Karpas-422 (cell line): ENCODE measurements around the gene MON1B. TPM values are rescaled to one million over a fixed set of nuclear protein-coding genes. Genes with fewer than 3 reads are reported as not detected.
"Not testable (repeated sequence)": the region's sequence is repeated elsewhere in the genome, so short reads cannot be mapped to it uniquely, and the experiment has no call there.

Source experiments
- DNase-seq: peaks from one replicate; pipeline ENCODE4 v3.0.0-alpha.2; 2015
- H2AFZ ChIP-seq: fragments of 200-600 bp; sonication (generic); 2 replicates; pipeline ENCODE4 v1.6.1; 2014; ENCODE audit warnings: antibody characterized with exemption, low read length, mixed read lengths
- H3K27ac ChIP-seq: fragments of 200-600 bp; sonication (generic); 2 replicates; pipeline ENCODE4 v1.5.1; 2014; ENCODE audit warnings: mild to moderate bottlenecking, low read length, moderate library complexity
- H3K27me3 ChIP-seq: fragments of 200-600 bp; sonication (generic); 2 replicates; pipeline ENCODE4 v1.6.1; 2014; ENCODE audit warnings: low read length, mixed read lengths
- H3K36me3 ChIP-seq: fragments of 200-600 bp; sonication (generic); 2 replicates; pipeline ENCODE4 v1.6.1; 2014; ENCODE audit warnings: low read length, mixed read lengths; ENCODE audit not compliant: insufficient read depth
- H3K4me1 ChIP-seq: fragments of 200-600 bp; sonication (generic); 2 replicates; pipeline ENCODE4 v1.6.1; 2014; ENCODE audit warnings: mild to moderate bottlenecking, low read length, mixed read lengths
- H3K4me2 ChIP-seq: fragments of 200-600 bp; sonication (generic); 2 replicates; pipeline ENCODE4 v1.6.1; 2014; ENCODE audit warnings: low read length, low read depth, mild to moderate bottlenecking; ENCODE audit not compliant: poor library complexity, severe bottlenecking
- H3K4me3 ChIP-seq: fragments of 200-600 bp; sonication (generic); 2 replicates; pipeline ENCODE4 v1.5.1; 2014; ENCODE audit warnings: mild to moderate bottlenecking, antibody characterized with exemption, low read length, mixed read lengths
- H3K79me2 ChIP-seq: fragments of 200-600 bp; sonication (generic); 2 replicates; pipeline ENCODE4 v1.6.1; 2014; ENCODE audit warnings: mild to moderate bottlenecking, low read length, mixed read lengths
- H3K9ac ChIP-seq: fragments of 200-600 bp; sonication (generic); 2 replicates; pipeline ENCODE4 v1.6.0; 2014; ENCODE audit warnings: low read length
- H3K9me2 ChIP-seq: fragments of 200-600 bp; sonication (generic), shearing (Covaris generic); replicated peaks from 2 replicates; pipeline ENCODE4 v1.6.0; 2014; ENCODE audit warnings: mild to moderate bottlenecking, low read length, moderate library complexity; ENCODE audit not compliant: insufficient read depth
- H3K9me3 ChIP-seq: fragments of 300-700, 200-600 bp; sonication (generic); 2 replicates; pipeline ENCODE4 v1.6.1; 2014; ENCODE audit warnings: low read length, mixed read lengths
- H4K20me1 ChIP-seq: fragments of 200-600 bp; sonication (generic); 2 replicates; pipeline ENCODE4 v1.6.1; 2014; ENCODE audit warnings: mild to moderate bottlenecking, antibody characterized with exemption, low read length, low read depth; ENCODE audit not compliant: insufficient read depth
- total RNA-seq: library from RNA; depleted of rRNA; stranded (reverse); fragments of >200 nt; shearing (Covaris generic); gene quantifications from 2 replicates; pipeline ENCODE4 v1.2.3, GENCODE V29; 2014; ENCODE audit warnings: low replicate concordance; rRNA removed

The MON1B gene
- total RNA-seq = 10.1 and 12.7 TPM in 2 replicates

DNA sequence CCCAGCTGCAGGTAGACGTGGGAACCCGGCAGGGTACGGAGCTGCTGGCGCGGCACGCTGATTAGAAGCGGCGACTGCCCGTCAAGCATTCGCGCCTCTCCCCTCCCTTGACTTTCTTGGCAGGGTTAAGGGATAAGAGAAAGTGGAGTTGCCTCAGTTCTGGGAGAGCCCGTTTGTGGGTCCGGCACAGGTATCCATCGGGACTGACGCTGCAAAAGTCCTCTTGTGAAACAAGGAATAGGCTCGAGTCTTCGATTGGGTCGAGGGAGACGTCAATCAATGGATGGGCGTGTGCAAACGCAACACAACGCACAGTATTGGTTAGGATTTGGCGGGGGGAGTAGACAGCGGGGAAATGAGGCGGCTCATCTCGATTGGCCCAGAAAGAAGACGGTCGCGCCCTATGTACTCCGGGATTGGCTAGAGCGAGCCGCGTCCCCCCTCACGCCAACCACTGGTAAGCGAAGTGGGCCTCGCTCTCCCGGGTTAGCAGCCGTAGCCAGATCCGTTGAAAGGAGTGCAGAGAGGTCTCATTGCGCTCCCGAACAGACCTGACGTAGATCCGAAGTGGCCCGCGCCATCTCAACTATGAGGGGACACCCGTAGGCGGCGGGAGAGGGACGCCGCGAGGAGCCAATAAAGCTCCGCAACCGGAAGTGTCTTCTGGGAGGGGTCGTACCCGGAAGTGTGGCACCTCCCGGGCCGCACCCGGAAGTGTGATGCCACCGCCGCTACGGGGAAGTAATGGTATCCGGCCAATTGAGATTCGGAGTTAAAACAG, at the start of gene MON1B:
TSS of gene MON1B (plus strand) at position 713 of the 781 bp plus-strand sequence. CDS start 296 bp downstream, outside the sequence.
- no peaks in the 10 kb centered on the region for H3K27me3 ChIP-seq
- H3K79me2 ChIP-seq = peaks cover 32% of the 10 kb centered on the region
- peak; percentile 98 for DNase-seq
- H3K9me2 ChIP-seq = no peaks in the 10 kb centered on the region
- peak within 1 kb of the TSS; percentile 88 for H3K4me3 ChIP-seq
- H3K36me3 ChIP-seq = 0 out of 2 replicates have a peak, but pooled peaks cover 7% of the 10 kb centered on the region
- H2AFZ ChIP-seq = peak within 1 kb of the TSS; percentile 95
- peak within 1 kb of the TSS; percentile 90 for H3K27ac ChIP-seq
- 0 out of 2 replicates have a peak, but pooled peaks cover 6% of the 10 kb centered on the region for H4K20me1 ChIP-seq
- peaks cover 10% of the 10 kb centered on the region for H3K4me1 ChIP-seq
- peak within 1 kb of the TSS; percentile 93 for H3K9ac ChIP-seq
- no peaks in the 10 kb centered on the region for H3K9me3 ChIP-seq
- H3K4me2 ChIP-seq = peak within 1 kb of the TSS; percentile 93

DNA sequence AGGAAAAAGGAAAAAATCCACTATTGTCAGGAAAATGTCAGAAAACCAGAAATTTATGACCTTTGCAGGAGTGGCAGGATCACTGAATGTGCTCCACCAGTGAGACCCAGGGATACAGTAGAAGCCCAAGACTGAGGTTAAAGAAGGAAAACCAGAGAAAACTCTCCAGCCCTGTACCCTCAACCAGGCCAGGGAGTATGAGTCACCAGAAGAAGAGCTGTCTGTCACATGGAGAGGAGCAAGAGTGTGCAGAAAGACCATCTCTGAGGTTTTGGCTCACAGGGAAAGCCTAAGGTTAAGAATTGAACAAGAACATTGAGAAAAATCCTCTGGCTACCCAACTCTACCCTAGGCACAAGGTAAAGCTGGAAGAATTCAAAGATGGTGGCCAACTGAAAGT, 47.6 kb upstream of the MON1B start:
- Histone ChIP-seq H3K36me3 (no peaks in the 10 kb centered on the region), H3K9me3 (no peaks in the 10 kb centered on the region), H2AFZ (no peak overlapping the region), H3K27me3 (no peaks in the 10 kb centered on the region), H4K20me1 (no peaks in the 10 kb centered on the region), H3K4me1 (no peaks in the 10 kb centered on the region), H3K4me2 (no peak overlapping the region), H3K9me2 (no peaks in the 10 kb centered on the region), H3K4me3 (no peak overlapping the region), H3K27ac (no peak overlapping the region), H3K79me2 (no peaks in the 10 kb centered on the region), H3K9ac (no peak overlapping the region)
- DNase-seq = no peak

DNA sequence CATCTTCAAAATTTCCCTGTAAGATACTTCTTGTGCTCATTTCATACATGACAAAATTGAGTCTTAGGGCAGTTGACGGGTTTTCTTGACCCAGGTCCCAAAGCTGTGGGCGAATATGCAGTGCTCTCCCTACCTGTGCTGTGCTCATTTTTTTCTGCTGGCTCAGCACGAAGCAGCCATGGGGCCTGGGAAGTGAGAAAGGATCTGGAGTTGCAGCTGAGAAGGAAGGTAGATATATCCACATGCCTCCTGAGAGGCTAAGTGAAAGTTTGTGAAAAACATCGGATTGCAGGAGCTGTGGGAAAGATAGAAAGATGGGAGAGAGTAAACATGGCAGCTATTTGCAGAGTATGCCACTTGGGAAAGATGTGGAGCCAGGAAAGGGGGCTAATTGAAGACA, 42.9 kb upstream of the MON1B start:
- Histone ChIP-seq H3K9me2 (no peaks in the 10 kb centered on the region), H4K20me1 (no peaks in the 10 kb centered on the region), H3K4me3 (no peak overlapping the region), H3K36me3 (no peaks in the 10 kb centered on the region), H3K9me3 (no peaks in the 10 kb centered on the region), H3K9ac (no peak overlapping the region), H3K4me1 (no peaks in the 10 kb centered on the region), H2AFZ (no peak overlapping the region), H3K27ac (no peak overlapping the region), H3K4me2 (no peak overlapping the region), H3K79me2 (no peaks in the 10 kb centered on the region), H3K27me3 (no peaks in the 10 kb centered on the region)
- no peak for DNase-seq

GRCh38 chr16:77157346-77158058, 33.5 kb upstream of the MON1B start:
- Histone ChIP-seq H3K27ac (no peak overlapping the region), H3K9ac (no peak overlapping the region), H3K9me2 (no peaks in the 10 kb centered on the region), H3K4me3 (no peak overlapping the region), H3K79me2 (no peaks in the 10 kb centered on the region), H3K9me3 (no peaks in the 10 kb centered on the region), H4K20me1 (no peaks in the 10 kb centered on the region), H2AFZ (no peak overlapping the region), H3K4me1 (no peaks in the 10 kb centered on the region), H3K27me3 (no peaks in the 10 kb centered on the region), H3K4me2 (no peak overlapping the region), H3K36me3 (no peaks in the 10 kb centered on the region)
- DNase-seq = no peak

GRCh38 chr16:77158293-77158692, 32.7 kb upstream of the MON1B start:
- Histone ChIP-seq H3K4me3 (no peak overlapping the region), H4K20me1 (no peaks in the 10 kb centered on the region), H2AFZ (no peak overlapping the region), H3K9ac (no peak overlapping the region), H3K9me2 (no peaks in the 10 kb centered on the region), H3K4me2 (no peak overlapping the region), H3K27me3 (no peaks in the 10 kb centered on the region), H3K36me3 (no peaks in the 10 kb centered on the region), H3K9me3 (no peaks in the 10 kb centered on the region), H3K4me1 (no peaks in the 10 kb centered on the region), H3K79me2 (no peaks in the 10 kb centered on the region), H3K27ac (no peak overlapping the region)
- no peak for DNase-seq

DNA sequence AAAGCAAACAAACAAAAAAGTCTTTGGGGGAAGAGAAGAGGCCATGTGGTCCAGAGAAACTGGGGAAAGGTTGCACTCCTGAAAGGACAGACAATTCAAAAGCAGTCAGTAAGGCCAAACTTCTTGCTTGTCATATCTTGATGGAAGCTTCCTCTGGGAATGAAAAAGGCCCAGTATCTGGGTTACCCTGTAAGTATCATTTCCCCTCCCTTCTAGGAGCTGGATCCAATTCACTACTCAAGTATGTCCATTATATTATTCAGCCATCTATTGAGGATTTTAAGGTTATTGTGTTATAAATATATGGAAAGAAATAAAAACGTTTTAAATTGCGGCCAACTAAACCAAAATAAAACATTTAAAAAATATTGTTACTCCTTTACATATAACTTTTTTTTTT, 26.0 kb upstream of the MON1B start:
- H3K4me1 ChIP-seq = no peaks in the 10 kb centered on the region
- H3K36me3 ChIP-seq = no peaks in the 10 kb centered on the region
- DNase-seq = no peak
- no peak overlapping the region for H3K4me3 ChIP-seq
- H3K9ac ChIP-seq = no peak overlapping the region
- H2AFZ ChIP-seq = no peak overlapping the region
- H3K79me2 ChIP-seq = no peaks in the 10 kb centered on the region
- no peaks in the 10 kb centered on the region for H3K9me2 ChIP-seq
- H4K20me1 ChIP-seq = no peaks in the 10 kb centered on the region
- H3K9me3 ChIP-seq = no peaks in the 10 kb centered on the region
- H3K4me2 ChIP-seq = no peak overlapping the region
- no peaks in the 10 kb centered on the region for H3K27me3 ChIP-seq
- no peak overlapping the region for H3K27ac ChIP-seq

DNA sequence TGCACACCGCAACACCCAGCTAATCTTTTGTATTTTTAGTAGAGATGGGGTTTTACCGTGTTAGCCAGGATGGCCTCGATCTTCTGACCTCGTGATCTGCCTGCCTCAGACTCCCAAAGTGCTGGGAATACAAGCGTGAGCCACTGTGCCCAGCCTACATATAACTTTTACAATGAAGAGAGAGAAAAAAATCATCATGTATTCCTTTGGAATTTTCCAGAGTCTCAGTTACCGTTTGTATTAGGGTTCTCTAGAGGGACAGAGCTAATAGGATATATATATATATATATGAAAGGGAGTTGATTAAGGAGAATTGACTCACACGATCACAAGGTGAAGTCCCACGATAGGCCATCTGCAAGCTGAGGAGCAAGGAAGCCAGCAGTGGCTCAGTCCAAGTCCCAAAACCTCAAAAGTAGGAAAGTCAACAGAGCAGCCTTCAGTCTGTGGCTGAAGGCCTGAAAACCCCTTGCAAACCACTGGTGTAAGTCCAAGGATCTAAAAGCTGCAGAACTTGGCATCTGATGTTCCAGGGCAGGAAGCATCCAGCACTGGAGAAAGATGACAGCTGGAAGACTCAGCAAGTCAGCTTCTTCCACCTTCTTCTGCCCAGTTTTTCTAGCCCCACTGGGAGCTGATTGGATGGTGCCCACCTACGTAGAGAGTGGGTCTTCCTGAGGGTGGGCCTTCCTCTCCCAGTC, 25.3 kb upstream of the MON1B start:
- H3K9me2 ChIP-seq, H2AFZ ChIP-seq, H3K4me1 ChIP-seq, H3K9me3 ChIP-seq, H3K9ac ChIP-seq, H3K27me3 ChIP-seq, DNase-seq, H4K20me1 ChIP-seq, H3K27ac ChIP-seq, H3K4me2 ChIP-seq, H3K4me3 ChIP-seq, H3K36me3 ChIP-seq, H3K79me2 ChIP-seq: not testable (repeated sequence)

DNA sequence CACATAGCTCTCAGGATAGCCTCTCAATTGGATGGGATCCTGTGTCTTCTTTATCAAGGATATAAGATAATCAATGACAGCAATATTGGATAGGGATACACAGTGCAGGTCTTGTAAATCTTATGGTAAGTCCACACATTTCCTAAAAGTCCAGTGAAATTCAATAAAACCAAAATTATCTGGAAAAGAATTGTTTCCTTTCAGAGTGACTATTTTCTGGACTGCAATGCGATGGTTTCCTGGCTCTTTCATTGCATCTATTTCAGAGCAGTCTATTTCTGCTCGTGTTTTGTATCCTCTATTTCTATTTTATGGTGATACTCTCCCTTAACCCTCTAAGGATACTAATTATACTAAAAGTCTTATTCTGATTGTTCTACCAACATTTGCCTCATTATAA, 24.3 kb upstream of the MON1B start:
- Histone ChIP-seq H3K4me2 (no peak overlapping the region), H3K9ac (no peak overlapping the region), H3K9me2 (no peaks in the 10 kb centered on the region), H3K9me3 (no peaks in the 10 kb centered on the region), H2AFZ (no peak overlapping the region), H3K27ac (no peak overlapping the region), H4K20me1 (no peaks in the 10 kb centered on the region), H3K79me2 (no peaks in the 10 kb centered on the region), H3K36me3 (no peaks in the 10 kb centered on the region), H3K27me3 (no peaks in the 10 kb centered on the region), H3K4me1 (no peaks in the 10 kb centered on the region), H3K4me3 (no peak overlapping the region)
- no peak for DNase-seq
